Measurements from ENCODE around the gene TGFA.
A peak's percentile ranks its signal among the peaks of the same experiment; 100 is the strongest.

The TGFA gene

GRCh38 chr2:70553584-70554337 is at the start of gene TGFA:
TSS of gene TGFA (minus strand) at chr2:70553826. CDS start at chr2:70553767, 59 bp downstream.
- DNase-seq = peak; percentile 58

- DNase-seq = no peak
Measured at GRCh38 chr2:70603066-70603465, 49.4 kb upstream of the TGFA start.

DNA sequence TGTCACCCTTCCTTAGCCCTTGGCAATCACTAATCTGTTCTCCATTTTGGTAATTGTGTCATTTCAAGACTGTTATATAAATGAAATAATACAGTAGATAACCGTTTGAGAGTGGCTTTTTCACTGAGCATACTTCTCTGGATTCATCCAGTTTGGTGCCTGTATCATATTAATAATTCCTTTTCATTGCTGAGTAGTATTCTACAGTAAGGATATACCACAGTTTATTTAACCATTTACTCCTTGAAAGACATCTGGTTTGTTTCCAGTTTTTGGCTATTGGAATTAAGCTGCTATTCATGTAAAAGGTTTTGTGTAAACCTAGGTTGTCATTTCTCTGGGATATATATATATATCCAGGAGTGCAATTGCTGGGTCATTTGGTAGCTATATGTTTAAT is 44.6 kb upstream of the TGFA start:
- DNase-seq = no peak

- DNase-seq = peak; percentile 16
Measured at GRCh38 chr2:70596739-70597138, 43.1 kb upstream of the TGFA start.

DNA sequence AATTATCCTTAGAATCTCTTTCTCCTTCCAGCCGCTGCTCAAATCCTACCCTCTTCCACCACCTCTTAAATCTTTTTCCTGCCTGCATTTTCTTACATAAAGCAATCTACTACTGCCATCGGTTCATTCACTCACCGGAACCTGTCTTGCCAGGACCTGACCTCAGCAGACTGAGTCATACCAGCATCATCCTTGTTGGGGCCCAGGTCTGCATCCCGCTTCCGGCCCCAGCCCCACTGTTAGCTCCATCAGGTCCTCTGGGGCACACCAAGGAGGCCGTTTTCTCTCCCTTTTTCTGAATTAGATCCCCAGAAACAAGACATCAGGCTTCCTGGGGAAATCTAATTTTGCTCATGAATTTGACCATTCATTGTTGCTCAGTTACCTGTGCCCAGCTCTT is 42.7 kb upstream of the TGFA start:
- DNase-seq = no peak

DNA sequence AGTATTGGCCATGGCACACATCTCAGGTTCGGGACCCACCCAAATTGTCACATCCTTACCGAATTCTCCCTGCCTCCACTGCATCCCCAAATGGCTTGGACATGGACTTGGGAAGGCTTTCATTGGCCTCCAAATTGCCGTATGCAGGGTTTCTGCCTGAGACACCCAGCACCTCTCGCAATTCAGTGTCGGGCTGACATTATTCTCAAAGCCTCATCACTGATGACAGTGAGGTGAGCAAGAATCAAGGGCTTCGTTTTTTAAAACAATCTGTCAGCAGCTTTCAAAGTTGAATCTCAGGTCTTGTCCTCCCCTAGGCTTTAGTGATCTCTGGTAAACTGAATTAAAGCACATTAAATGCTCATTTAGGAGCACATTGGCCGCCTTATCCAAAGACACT is 29.5 kb upstream of the TGFA start:
- no peak for DNase-seq

DNA sequence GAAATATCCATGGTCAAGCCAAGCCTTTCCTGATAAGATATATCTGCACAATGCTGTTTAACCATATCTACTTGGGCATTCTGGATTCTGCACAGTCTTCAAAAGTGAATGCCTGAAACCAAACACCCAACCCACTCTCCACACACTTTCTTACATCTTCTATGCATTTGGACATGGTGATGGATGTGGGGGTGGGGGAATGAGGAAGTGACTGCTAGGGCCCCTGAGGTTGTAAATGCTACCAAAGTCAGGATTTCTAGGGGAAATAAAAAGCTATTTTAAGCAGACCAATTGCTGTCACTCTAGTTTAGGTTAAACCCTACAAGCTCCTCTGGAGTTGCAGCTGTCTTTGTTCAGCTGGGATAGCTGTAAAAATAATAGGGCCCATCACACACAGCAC is 26.7 kb upstream of the TGFA start:
- no peak for DNase-seq

- no peak for DNase-seq
Measured at GRCh38 chr2:70574618-70575017, 21.0 kb upstream of the TGFA start.

- no peak for DNase-seq
Measured at GRCh38 chr2:70574109-70574508, 20.5 kb upstream of the TGFA start.

DNA sequence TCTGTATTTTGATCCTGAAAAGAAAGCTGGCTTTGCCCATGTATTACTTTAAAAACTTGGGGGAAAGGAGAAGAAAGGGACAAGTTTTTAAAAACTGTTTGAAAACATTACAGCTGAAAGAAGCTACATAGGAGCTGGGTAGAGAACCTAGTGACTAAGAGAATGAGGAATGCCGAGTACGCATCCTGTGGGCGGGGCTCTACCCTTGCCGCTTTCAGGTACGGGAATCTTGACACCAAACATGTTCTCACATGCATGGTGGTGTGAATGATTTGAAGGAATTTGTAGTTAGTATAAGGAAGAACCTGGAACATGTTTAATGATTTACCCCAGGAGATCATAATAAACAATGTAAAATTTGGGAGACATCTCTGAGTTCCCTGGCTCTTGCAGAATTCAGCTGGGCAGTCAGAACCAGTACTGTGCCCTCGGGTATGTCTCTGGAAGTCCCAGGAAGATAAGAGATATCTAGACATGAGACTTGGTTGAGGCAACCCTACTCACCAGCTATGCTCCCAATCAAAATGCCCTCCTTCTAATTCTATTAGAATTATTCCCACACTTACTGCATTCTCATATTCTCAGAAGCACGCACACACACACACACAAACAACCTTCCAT is 16.5 kb upstream of the TGFA start:
- DNase-seq = no peak

DNA sequence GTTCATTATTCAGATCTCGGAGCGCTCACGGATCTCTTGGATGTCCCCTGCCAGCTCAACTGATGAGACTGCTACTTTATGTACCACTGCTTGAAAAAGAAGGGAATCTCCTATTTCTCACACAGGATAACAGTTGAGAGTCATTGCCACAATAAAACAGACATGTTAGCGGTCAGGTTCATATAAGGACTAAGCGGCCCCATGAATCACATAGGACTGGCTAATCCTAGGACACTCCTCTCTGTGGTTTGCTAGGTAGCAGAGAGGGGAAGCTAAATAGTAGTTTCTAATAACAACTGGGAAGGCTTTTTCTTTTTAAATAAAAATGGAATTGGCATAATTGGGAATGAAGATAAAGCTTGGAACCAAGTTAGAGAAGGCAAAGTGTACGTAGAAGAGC is 15.9 kb upstream of the TGFA start:
- no peak for DNase-seq

GRCh38 chr2:70566906-70567305 is 13.3 kb upstream of the TGFA start:
- DNase-seq = no peak

DNA sequence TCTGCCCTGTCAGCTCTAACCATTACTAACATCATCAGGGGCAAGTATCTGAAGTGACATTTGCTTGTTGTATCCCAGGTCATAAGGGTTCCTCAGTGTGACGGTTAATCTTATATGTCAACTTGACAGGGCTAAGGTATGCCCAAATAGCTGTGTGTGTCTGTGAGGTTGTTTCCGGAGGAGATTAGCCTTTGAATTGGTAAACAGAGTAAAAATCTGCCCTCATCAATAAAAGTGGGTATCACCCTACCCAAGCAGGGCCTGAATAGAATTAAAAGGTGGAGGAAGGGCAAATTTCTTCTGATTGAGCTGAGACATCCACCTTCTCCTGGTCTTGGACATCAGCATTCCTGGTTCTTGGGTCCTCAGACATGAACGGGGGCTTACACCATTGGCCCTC is 12.8 kb upstream of the TGFA start:
- DNase-seq = no peak

DNA sequence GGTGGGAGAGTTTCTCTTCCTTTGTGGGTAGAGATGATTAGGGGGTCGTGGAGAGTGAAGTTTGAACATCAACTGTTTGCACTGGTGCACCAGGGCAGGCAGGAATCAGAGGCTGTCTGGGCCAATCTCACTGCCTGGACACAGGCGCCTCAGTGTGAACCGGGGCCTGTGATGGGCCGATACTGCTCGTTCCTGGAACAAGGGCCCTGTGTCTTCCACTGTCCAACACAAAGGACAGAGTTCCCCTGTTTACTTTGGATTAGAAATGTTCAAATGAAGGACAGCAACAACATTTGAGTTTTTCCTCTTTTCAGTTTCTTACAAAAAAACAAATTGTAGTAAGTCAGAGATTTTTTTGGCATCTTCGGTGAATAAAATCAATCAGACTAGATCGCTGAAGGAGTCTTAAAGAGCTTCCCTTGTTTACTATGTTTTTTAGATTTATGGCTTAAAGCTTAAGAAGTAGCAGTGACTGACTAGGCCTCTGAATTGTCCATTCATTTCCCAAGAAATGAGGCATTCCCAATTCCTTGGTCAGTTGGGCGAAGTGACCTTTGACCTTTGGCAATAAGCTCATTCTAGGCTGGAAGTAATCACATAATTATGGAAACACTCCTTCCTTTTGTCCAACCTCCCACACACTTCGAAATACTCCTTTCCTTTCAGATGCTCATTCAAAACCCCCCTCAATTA is 11.6 kb upstream of the TGFA start:
- no peak for DNase-seq

- DNase-seq = no peak
Measured at GRCh38 chr2:70561893-70562292, 8.3 kb upstream of the TGFA start.

DNA sequence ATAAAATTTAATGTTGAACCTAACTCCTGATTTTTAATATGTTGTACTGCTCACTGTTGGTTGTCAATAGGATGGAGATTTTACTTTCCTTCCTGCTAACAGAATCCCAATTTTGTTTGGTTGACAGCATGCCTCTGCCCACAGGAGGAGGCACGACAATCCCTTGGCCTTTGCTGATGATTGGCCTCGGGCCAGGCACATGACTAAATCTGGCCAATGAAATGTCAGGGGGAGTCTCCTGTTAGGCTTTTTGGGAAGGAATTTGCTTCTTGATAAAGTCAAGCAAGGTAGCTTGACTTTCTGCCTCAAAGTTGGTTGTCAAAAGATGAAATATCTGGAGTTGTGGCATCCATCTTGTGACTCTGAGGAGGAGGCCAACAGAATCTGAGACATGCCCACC is 6.8 kb upstream of the TGFA start:
- DNase-seq = no peak

- DNase-seq = no peak
Measured at GRCh38 chr2:70560040-70560439, 6.4 kb upstream of the TGFA start.

DNA sequence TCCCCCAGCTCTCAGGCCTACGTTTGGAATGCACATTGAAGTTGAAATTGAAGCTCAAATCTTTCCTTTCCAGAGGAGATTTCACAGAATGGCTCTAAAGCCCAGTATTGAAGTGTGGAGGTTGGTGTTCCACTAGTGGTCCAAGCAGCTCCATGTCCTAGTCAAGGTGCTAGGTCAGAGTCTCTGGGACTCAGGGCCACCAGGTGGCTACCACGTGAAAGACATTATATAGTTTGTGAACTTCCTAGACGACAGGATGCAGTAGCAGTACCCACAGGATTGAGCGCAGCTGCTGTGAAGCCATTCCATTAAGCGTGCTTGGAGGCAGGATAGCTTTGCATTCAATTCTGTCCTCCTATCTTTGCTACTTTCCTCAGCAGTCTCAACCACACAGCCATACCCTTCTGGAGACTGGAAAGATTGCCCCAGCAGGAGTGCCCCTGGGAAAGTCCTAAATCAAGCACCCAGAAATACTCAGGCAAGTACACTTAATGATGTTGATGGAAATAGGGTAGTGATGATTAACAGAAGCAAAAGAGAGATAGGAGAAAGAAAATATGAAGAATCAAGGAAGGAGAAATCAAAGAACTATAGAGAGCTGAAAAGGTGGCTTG is 4.7 kb upstream of the TGFA start:
- no peak for DNase-seq

GRCh38 chr2:70557171-70557838 is 3.7 kb upstream of the TGFA start:
- peak; percentile 39 for DNase-seq

GRCh38 chr2:70556608-70557007 is 3.0 kb upstream of the TGFA start:
- no peak for DNase-seq

DNA sequence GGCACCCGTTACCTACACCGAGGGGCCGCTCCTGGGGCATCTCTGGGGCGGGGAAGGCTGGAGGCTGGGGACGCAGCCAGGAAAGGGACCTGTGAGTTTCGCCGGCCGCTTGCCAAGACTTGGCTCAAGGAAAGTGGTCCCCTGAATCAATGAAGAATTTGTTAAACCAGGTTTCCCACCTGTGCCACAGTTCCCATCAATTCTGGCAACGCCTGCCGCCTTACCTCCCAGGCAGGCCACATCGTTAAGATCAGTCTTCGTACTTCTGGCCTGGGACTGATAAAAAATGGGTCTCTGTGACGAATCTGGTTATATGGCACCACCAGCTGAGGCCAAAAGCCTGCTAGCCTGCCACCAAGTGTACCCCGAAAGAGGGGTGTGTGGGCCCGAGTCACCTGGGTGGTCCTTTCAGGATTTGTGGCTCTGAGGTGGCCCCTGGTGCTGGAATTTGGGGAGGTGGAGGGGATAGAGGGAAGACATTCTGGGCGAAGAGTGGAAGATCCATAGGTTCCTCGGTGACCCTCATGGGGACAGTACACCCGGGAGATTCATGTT is 789 bp upstream of the TGFA start:
- DNase-seq = no peak

DNA sequence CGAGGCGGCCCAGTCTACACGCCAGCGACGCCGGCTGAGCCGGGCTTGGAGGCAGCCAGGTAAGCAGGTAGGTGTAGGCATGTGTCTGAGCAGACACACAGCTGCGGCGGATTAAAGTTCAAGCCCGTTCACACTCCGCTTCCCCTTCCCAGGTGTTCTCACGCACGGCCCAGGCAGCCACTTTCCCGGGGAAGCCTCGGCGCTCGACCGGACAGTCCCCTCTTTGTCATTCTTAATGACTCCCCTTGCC is 367 bp downstream of the TGFA start:
- peak; percentile 49 for DNase-seq

All from NCI-H1105 treated with DMSO at 0.1 percent for 48 hours (cell line).